ENCODE results near the gene MKNK1. TPM values are rescaled to one million over a fixed set of nuclear protein-coding genes. Genes with fewer than 3 reads are reported as not detected.

Gene MKNK1
- total and polyA plus RNA-seq, 2 experiments from 2014 or later: 15.5 to 16.1 TPM

DNA sequence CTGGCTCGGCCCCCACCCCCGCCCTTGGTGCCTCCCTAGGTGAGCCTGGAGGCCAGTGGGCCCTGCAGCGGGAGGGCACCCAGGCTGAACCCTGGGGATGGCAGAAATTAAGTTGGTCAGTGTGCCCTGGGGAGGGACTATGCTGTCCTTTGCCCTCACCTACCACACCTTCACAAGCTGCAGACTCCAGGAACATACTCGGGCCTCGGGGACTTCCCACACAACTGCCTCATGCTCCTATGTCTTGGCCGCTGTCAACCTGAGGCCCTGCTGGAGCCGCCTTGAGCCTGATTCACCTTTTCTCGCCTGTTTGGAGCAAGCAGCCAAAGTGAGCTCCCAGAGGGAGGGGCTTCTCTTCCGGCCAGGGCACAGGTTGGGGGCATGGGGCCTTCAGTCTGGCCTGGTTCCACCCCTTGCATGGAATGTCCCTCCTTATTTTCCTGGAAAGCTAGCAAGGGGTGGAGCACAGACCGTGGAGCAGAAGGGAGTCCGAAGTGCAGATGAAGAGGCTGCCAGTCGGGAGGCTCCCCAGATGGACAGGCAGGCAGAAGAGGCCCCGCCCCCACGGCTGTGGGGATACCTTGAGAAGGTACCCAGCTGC, 77.3 kb downstream of the MKNK1 start:
- TF ChIP-seq EZH2phosphoT487 (IDR thresholded peaks at IDR 0.05; ENCODE audit: insufficient read depth, low read depth): no peak
- TF ChIP-seq EZH2 (IDR thresholded peaks at IDR 0.05; ENCODE audit: insufficient read depth, poor library complexity, severe bottlenecking): no peak
- Histone ChIP-seq H3K27ac (no peak overlapping the region), H3K79me2 (ENCODE audit: insufficient read depth) (no peaks in the 10 kb centered on the region), H4K20me1 (ENCODE audit: insufficient read depth) (no peaks in the 10 kb centered on the region), H3K9me3 (ENCODE audit: low read depth) (no peaks in the 10 kb centered on the region), H3K9ac (no peak overlapping the region), H3K4me2 (ENCODE audit: unreplicated experiment) (no peak overlapping the region), H3F3A (ENCODE audit: insufficient read depth) (peaks cover 11% of the 10 kb centered on the region; the same call in 1 of the 2 replicates), H3K4me1 (ENCODE audit: insufficient read depth) (peaks cover 13% of the 10 kb centered on the region), H3K9me2 (ENCODE audit: insufficient read depth) (no peaks in the 10 kb centered on the region), H3K36me3 (ENCODE audit: low read depth) (no peaks in the 10 kb centered on the region), H2AFZ (no peak overlapping the region), H3K27me3 (replicated peaks; ENCODE audit: insufficient read depth) (peaks cover 11% of the 10 kb centered on the region; the same call in 1 of the 2 replicates), H3K4me3 (no peak overlapping the region)
- 46 to 53% methylated on average over 12 to 14 of the region's 14 CpGs for WGBS, 2 experiments (ENCODE audit: low coverage in 1 of 2, low lambda C conversion rate in 2 of 2, missing lambda C conversion rate in 2 of 2)
- DNase-seq: no peak
- in situ Hi-C loops (cut with MboI): loop anchor here (10.0 kb wide), 1 partner anchor 52 kb away; no protein-coding TSS in a partner anchor

DNA sequence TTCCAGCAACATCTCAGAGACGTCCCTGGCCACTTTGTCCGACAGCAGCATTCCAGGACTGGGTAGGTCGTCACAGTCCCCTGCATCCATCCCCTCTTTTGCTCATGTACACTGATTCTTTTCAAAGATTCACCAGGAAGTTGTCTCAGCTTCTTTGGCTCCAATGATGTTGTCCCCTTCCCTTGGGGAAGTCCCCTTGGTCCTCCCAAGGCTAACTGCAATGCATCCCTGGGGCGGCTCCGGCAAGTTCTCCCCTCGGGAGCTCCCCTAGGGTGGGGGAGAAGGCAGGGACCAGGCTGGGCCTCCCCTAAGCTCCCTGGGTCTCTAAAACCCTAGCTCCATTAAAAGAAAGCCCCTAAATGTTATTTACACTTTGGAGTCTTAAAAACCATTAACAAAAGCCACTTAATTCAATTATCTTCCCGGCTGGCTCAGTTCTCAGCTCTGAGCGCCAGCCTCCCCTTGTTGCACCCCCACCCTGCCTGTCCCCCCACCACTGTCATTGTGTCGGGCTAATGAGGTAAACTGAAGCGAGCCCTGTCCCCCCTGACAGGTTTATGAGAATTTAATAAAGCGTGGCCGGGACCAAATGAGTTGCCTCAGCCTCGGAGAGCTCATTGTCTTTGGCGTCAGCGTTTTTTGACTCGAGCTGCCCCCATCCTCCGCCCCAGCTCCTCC, 77.9 kb downstream of the MKNK1 start:
- Histone ChIP-seq H3K4me2 (ENCODE audit: unreplicated experiment) (no peak overlapping the region), H3K4me1 (ENCODE audit: insufficient read depth) (peaks cover 19% of the 10 kb centered on the region), H3K27ac (no peak overlapping the region), H4K20me1 (ENCODE audit: insufficient read depth) (no peaks in the 10 kb centered on the region), H2AFZ (no peak overlapping the region), H3K27me3 (replicated peaks; ENCODE audit: insufficient read depth) (peaks cover 11% of the 10 kb centered on the region; the same call in 1 of the 2 replicates), H3K9me2 (ENCODE audit: insufficient read depth) (no peaks in the 10 kb centered on the region), H3K4me3 (no peak overlapping the region), H3K9me3 (ENCODE audit: low read depth) (no peaks in the 10 kb centered on the region), H3K36me3 (ENCODE audit: low read depth) (no peaks in the 10 kb centered on the region), H3K9ac (no peak overlapping the region), H3K79me2 (ENCODE audit: insufficient read depth) (no peaks in the 10 kb centered on the region), H3F3A (ENCODE audit: insufficient read depth) (peaks cover 17% of the 10 kb centered on the region; the same call in 1 of the 2 replicates)
- no peak for DNase-seq
- WGBS, 2 experiments (ENCODE audit: low coverage in 1 of 2, low lambda C conversion rate in 2 of 2, missing lambda C conversion rate in 2 of 2): 62 to 66% methylated on average over 16 to 17 of the region's 17 CpGs
- in situ Hi-C loops (cut with MboI): loop anchor here (10.0 kb wide), 1 partner anchor 51 kb away; no protein-coding TSS in a partner anchor
- TF ChIP-seq EZH2 (IDR thresholded peaks at IDR 0.05; ENCODE audit: insufficient read depth, poor library complexity, severe bottlenecking) (no peak), EZH2phosphoT487 (IDR thresholded peaks at IDR 0.05; ENCODE audit: insufficient read depth, low read depth) (no peak)

DNA sequence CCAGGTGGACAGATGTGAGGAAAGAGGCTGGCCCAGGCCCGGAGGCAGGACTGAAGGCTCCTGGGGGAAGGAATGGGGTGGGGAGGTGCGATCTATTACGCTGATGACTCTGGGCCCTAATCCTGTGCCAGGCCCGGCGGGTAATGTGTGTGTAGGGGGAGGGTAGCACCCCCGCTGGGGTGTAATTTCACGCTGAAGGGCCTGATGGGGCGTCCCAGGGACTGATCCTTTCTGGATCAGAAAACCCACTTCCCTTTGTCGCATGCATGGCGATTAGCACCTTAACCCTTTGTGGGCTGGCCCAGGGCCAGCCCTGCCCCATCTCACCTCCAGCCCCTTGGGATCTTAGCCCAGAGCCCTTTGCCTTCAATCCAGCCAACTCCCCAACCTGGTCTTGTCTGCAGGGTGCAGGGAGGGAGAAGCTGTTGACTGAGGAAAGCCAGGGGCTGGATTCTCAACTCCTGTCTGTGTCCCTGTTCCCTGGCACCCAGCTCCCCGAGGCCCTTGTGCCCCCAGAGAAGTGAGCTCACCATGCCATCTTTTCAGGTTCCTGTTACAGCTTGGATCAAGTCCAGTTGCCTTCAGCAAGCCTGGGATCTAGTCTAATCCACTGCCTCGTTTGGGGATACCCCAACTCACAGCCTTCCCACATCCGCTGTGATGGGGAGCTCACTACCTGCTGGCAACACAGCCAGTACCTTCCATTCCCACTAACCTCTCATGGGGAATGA, 78.7 kb downstream of the MKNK1 start:
- no peaks in the 10 kb centered on the region for H3K9me3 ChIP-seq (ENCODE audit: low read depth)
- H2AFZ ChIP-seq: no peak overlapping the region
- 77 to 78% methylated on average over 13 of the region's 13 CpGs for WGBS, 2 experiments (ENCODE audit: low coverage in 1 of 2, low lambda C conversion rate in 2 of 2, missing lambda C conversion rate in 2 of 2)
- H3K36me3 ChIP-seq (ENCODE audit: low read depth): no peaks in the 10 kb centered on the region
- H3K79me2 ChIP-seq (ENCODE audit: insufficient read depth): no peaks in the 10 kb centered on the region
- in situ Hi-C loops (cut with MboI): loop anchor here (10.0 kb wide), 1 partner anchor 51 kb away; no protein-coding TSS in a partner anchor
- no peaks in the 10 kb centered on the region for H4K20me1 ChIP-seq (ENCODE audit: insufficient read depth)
- TF ChIP-seq EZH2phosphoT487 (IDR thresholded peaks at IDR 0.05; ENCODE audit: insufficient read depth, low read depth): no peak
- TF ChIP-seq EZH2 (IDR thresholded peaks at IDR 0.05; ENCODE audit: insufficient read depth, poor library complexity, severe bottlenecking): no peak
- DNase-seq: no peak
- H3K27ac ChIP-seq: no peak overlapping the region
- no peak overlapping the region for H3K4me3 ChIP-seq
- peaks cover 27% of the 10 kb centered on the region for H3K4me1 ChIP-seq (ENCODE audit: insufficient read depth)
- no peak overlapping the region for H3K4me2 ChIP-seq (ENCODE audit: unreplicated experiment)
- H3F3A ChIP-seq (ENCODE audit: insufficient read depth): peaks cover 24% of the 10 kb centered on the region; the same call in 1 of the 2 replicates
- peaks cover 11% of the 10 kb centered on the region; the same call in 1 of the 2 replicates for H3K27me3 ChIP-seq (replicated peaks; ENCODE audit: insufficient read depth)
- no peaks in the 10 kb centered on the region for H3K9me2 ChIP-seq (ENCODE audit: insufficient read depth)
- no peak overlapping the region for H3K9ac ChIP-seq

DNA sequence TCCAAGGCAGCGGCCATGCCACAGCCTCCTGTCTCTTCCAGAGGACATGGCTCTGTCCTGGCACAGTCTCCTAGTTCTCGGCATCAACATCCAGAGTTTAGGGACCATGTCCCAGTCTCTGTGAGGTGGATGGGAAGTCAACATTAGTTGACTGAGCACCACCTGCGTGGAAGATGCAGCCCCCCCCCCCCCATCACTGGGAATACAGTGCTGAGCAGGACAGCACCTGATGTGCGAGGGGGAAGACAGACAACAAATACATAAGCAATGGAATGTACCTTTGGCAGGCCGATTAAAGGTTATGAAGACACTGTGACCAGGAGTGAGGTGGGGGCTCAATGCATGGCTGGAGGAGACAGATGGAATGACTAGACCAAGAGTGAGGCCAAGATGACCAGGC, 79.2 kb downstream of the MKNK1 start:
- no peaks in the 10 kb centered on the region for H3K9me3 ChIP-seq (ENCODE audit: low read depth)
- no peak overlapping the region for H3K4me3 ChIP-seq
- H3K27ac ChIP-seq: no peak overlapping the region
- H4K20me1 ChIP-seq (ENCODE audit: insufficient read depth): no peaks in the 10 kb centered on the region
- in situ Hi-C loops (cut with MboI): loop anchor here (10.0 kb wide), 1 partner anchor 50 kb away; no protein-coding TSS in a partner anchor
- peaks cover 32% of the 10 kb centered on the region for H3K4me1 ChIP-seq (ENCODE audit: insufficient read depth)
- peaks cover 11% of the 10 kb centered on the region; the same call in 1 of the 2 replicates for H3K27me3 ChIP-seq (replicated peaks; ENCODE audit: insufficient read depth)
- no peak overlapping the region for H2AFZ ChIP-seq
- H3K9ac ChIP-seq: no peak overlapping the region
- peaks cover 24% of the 10 kb centered on the region; the same call in 1 of the 2 replicates for H3F3A ChIP-seq (ENCODE audit: insufficient read depth)
- no peaks in the 10 kb centered on the region for H3K36me3 ChIP-seq (ENCODE audit: low read depth)
- no peaks in the 10 kb centered on the region for H3K9me2 ChIP-seq (ENCODE audit: insufficient read depth)
- H3K4me2 ChIP-seq (ENCODE audit: unreplicated experiment): no peak overlapping the region
- no peak for TF ChIP-seq EZH2 (IDR thresholded peaks at IDR 0.05; ENCODE audit: insufficient read depth, poor library complexity, severe bottlenecking)
- TF ChIP-seq EZH2phosphoT487 (IDR thresholded peaks at IDR 0.05; ENCODE audit: insufficient read depth, low read depth): no peak
- H3K79me2 ChIP-seq (ENCODE audit: insufficient read depth): no peaks in the 10 kb centered on the region
- WGBS, 2 experiments (ENCODE audit: low coverage in 1 of 2, low lambda C conversion rate in 2 of 2, missing lambda C conversion rate in 2 of 2): 68 to 80% methylated on average over 5 of the region's 5 CpGs
- no peak for DNase-seq
